OCI-LY7 (cell line): ENCODE measurements around the gene GHITM. TPM values are rescaled to one million over a fixed set of nuclear protein-coding genes. Genes with fewer than 3 reads are reported as not detected.
"Not testable (repeated sequence)": the region's sequence is repeated elsewhere in the genome, so short reads cannot be mapped to it uniquely, and the experiment has no call there.

ENCODE experiments used
- BruUV-seq: library from RNA; stranded (reverse); fragments of 400-500 nt; replicated peaks from 2 replicates; lab custom pipeline; 2021; lab: Mats Ljungman, UMichigan
- CTCF ChIA-PET: fragments of 300-600 bp; sonication (Branson Sonifier 250); formaldehyde crosslinking; loops from one replicate; lab custom pipeline; 2022; ENCODE audit warnings: antibody characterized with exemption; ENCODE audit not compliant: unreplicated experiment; lab: Charles Lee
- POLR2A ChIA-PET: fragments of 300-600 bp; sonication (Branson Sonifier 250); formaldehyde crosslinking; loops from one replicate; lab custom pipeline; 2022; ENCODE audit warnings: antibody characterized with exemption; lab: Charles Lee
- DNase-seq: peaks from one replicate; pipeline ENCODE4 v3.0.0-alpha.2; 2015; ENCODE audit warnings: low spot score
- H2AFZ ChIP-seq: fragments of 200-600 bp; sonication (generic), shearing (Covaris generic); 2 replicates; pipeline ENCODE4 v1.6.1; 2014; ENCODE audit warnings: mild to moderate bottlenecking, antibody characterized with exemption, low read length, moderate library complexity
- H3K27ac ChIP-seq: fragments of 200-600 bp; sonication (generic); 2 replicates; pipeline ENCODE4 v1.5.1; 2014; ENCODE audit warnings: mixed run types, low read depth, mild to moderate bottlenecking, moderate library complexity, low read length, inconsistent platforms; ENCODE audit not compliant: poor library complexity, severe bottlenecking
- H3K36me3 ChIP-seq: fragments of 200-600 bp; sonication (generic); 2 replicates; pipeline ENCODE4 v1.6.1; 2014; ENCODE audit warnings: mild to moderate bottlenecking, antibody characterized with exemption, low read length, moderate library complexity, mixed read lengths; ENCODE audit not compliant: insufficient read depth
- H3K4me1 ChIP-seq: fragments of 200-600 bp; sonication (generic); 2 replicates; pipeline ENCODE4 v1.5.1; 2014; ENCODE audit warnings: mild to moderate bottlenecking, low read length; ENCODE audit not compliant: insufficient read depth, poor library complexity, severe bottlenecking
- H3K4me2 ChIP-seq: fragments of 200-600 bp; sonication (generic); 2 replicates; pipeline ENCODE4 v1.6.1; 2014; ENCODE audit warnings: mild to moderate bottlenecking, low read length
- H3K4me3 ChIP-seq: fragments of 200-600 bp; sonication (generic); 2 replicates; pipeline ENCODE4 v1.5.1; 2014; ENCODE audit warnings: mild to moderate bottlenecking, low read depth, low read length; ENCODE audit not compliant: poor library complexity, severe bottlenecking
- H3K79me2 ChIP-seq: fragments of 200-600 bp; sonication (generic); 2 replicates; pipeline ENCODE4 v1.6.1; 2016; ENCODE audit warnings: low read depth, mild to moderate bottlenecking, low read length, moderate library complexity, mixed read lengths; ENCODE audit not compliant: insufficient read depth
- H3K9me2 ChIP-seq: fragments of 200-600 bp; sonication (generic); 2 replicates; pipeline ENCODE4 v1.6.1; 2016; ENCODE audit warnings: mild to moderate bottlenecking, low read length, mixed read lengths; ENCODE audit not compliant: insufficient read depth
- H3K9me3 ChIP-seq: fragments of 200-600 bp; sonication (generic); 2 replicates; pipeline ENCODE4 v1.6.1; 2014; ENCODE audit warnings: mild to moderate bottlenecking, mixed run types, low read length, mixed read lengths
- H4K20me1 ChIP-seq: fragments of 200-600 bp; sonication (generic); 2 replicates; pipeline ENCODE4 v1.6.1; 2014; ENCODE audit warnings: mild to moderate bottlenecking, antibody characterized with exemption, low read length, moderate library complexity, mixed read lengths; ENCODE audit not compliant: insufficient read depth
- EZH2phosphoT487 ChIP-seq: fragments of 200-600 bp; sonication (generic); IDR thresholded peaks from 2 replicates; pipeline ENCODE4 v1.6.1; 2018; ENCODE audit warnings: low read depth, borderline replicate concordance, mild to moderate bottlenecking, mixed run types, antibody characterized with exemption, low read length, moderate library complexity, mixed read lengths
- intact Hi-C: fragments of 100-400 bp; cut with micrococcal nuclease; formaldehyde crosslinking; loops from one replicate; pipeline ENCODE4 v1.10.0; 2022; ENCODE audit not compliant: unreplicated experiment
- total RNA-seq, 2 experiments: library from RNA; depleted of rRNA in 1 of 2; stranded (reverse); fragments of >200 nt in 1 of 2; shearing (Covaris generic) in 1 of 2; gene quantifications; 2 replicates each; pipeline ENCODE4 v1.2.3, GENCODE V29; 2014 to 2022
- TF ChIP-seq, protein P1 (sequence below): fragments of 200-600 bp; sonication (generic); conservative IDR thresholded peaks from 2 replicates; pipeline ENCODE4 v1.5.1; 2014; ENCODE audit warnings: mild to moderate bottlenecking, antibody characterized with exemption, low read length, moderate library complexity, mixed read lengths

Gene GHITM
- total RNA-seq, 2 experiments from 2014 or later = 103 to 132 TPM

GRCh38 chr10:84178160-84178609 is 38.9 kb downstream of the GHITM start:
- Histone ChIP-seq H3K4me2 (peak overlapping the region; percentile 45), H4K20me1 (no peaks in the 10 kb centered on the region), H2AFZ (peak overlapping the region; percentile 69; the same call in 1 of the 2 replicates), H3K9me3 (no peaks in the 10 kb centered on the region), H3K79me2 (no peaks in the 10 kb centered on the region), H3K4me1 (peaks cover 27% of the 10 kb centered on the region), H3K4me3 (peak overlapping the region; percentile 3), H3K9me2 (no peaks in the 10 kb centered on the region), H3K36me3 (no peaks in the 10 kb centered on the region), H3K27ac (peak overlapping the region; percentile 39)
- no peak for TF ChIP-seq EZH2phosphoT487
- TF ChIP-seq, protein P1, sequence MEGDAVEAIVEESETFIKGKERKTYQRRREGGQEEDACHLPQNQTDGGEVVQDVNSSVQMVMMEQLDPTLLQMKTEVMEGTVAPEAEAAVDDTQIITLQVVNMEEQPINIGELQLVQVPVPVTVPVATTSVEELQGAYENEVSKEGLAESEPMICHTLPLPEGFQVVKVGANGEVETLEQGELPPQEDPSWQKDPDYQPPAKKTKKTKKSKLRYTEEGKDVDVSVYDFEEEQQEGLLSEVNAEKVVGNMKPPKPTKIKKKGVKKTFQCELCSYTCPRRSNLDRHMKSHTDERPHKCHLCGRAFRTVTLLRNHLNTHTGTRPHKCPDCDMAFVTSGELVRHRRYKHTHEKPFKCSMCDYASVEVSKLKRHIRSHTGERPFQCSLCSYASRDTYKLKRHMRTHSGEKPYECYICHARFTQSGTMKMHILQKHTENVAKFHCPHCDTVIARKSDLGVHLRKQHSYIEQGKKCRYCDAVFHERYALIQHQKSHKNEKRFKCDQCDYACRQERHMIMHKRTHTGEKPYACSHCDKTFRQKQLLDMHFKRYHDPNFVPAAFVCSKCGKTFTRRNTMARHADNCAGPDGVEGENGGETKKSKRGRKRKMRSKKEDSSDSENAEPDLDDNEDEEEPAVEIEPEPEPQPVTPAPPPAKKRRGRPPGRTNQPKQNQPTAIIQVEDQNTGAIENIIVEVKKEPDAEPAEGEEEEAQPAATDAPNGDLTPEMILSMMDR = no peak
- BruUV-seq = no TSS peak
- intact Hi-C loops = no loop called here
- CTCF ChIA-PET = no interaction called here
- POLR2A ChIA-PET = no interaction called here
- no peak for DNase-seq

GRCh38 chr10:84179059-84179710 is 39.9 kb downstream of the GHITM start:
- CTCF ChIA-PET = no interaction called here
- H3K4me3 ChIP-seq = peak overlapping the region; percentile 38
- TF ChIP-seq EZH2phosphoT487 = no peak
- TF ChIP-seq, protein P1 = no peak
- intact Hi-C loops = loop anchor here (1.0 kb wide), 1 partner anchor 10 kb away; no protein-coding TSS in a partner anchor
- no peaks in the 10 kb centered on the region for H3K36me3 ChIP-seq
- no TSS peak for BruUV-seq
- H3K79me2 ChIP-seq = no peaks in the 10 kb centered on the region
- H4K20me1 ChIP-seq = no peaks in the 10 kb centered on the region
- H2AFZ ChIP-seq = peak overlapping the region; percentile 98
- peaks cover 27% of the 10 kb centered on the region for H3K4me1 ChIP-seq
- peak; percentile 80 for DNase-seq
- H3K27ac ChIP-seq = peak overlapping the region; percentile 43
- H3K9me3 ChIP-seq = no peaks in the 10 kb centered on the region
- H3K9me2 ChIP-seq = no peaks in the 10 kb centered on the region
- peak overlapping the region; percentile 73 for H3K4me2 ChIP-seq
- POLR2A ChIA-PET = no interaction called here

DNA sequence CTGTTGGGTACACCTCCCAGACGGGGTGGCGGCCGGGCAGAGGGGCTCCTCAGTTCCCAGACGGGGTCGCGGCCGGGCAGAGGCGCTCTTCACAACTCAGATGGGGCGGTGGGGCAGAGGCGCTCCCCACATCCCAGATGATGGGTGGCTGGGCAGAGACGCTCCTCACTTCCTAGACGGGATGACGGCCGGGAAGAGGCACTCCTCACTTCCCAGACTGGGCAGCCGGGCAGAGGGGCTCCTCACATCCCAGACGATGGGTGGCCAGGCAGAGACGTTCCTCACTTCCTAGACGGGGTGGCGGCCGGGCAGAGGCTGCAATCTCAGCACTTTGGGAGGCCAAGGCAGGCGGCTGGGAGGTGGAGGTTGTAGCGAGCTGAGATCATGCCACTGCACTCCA is 41.1 kb downstream of the GHITM start:
- not testable (repeated sequence) for H3K9me3 ChIP-seq

More for the DNA sequence above, 41.1 kb downstream of the GHITM start:
- H2AFZ ChIP-seq, BruUV-seq, H3K79me2 ChIP-seq, H3K36me3 ChIP-seq, H3K9me2 ChIP-seq, POLR2A ChIA-PET, H3K4me3 ChIP-seq, CTCF ChIA-PET, DNase-seq, H3K27ac ChIP-seq, H4K20me1 ChIP-seq, intact Hi-C loops, H3K4me2 ChIP-seq: not testable (repeated sequence)
- H3K4me1 ChIP-seq = peaks cover 27% of the 10 kb centered on the region
